HepG2 (cell line): ENCODE results near the gene SIRT1. TPM values are rescaled to one million over a fixed set of nuclear protein-coding genes. Genes with fewer than 3 reads are reported as not detected.

ENCODE experiments used
- AGO2 ChIP-seq: fragments of 200-400 bp; formaldehyde crosslinking; optimal IDR thresholded peaks from 2 replicates; pipeline ENCODE3; 2017; ENCODE audit warnings: mild to moderate bottlenecking, low read depth, low read length, moderate library complexity
- EZH2 ChIP-seq: conservative IDR thresholded peaks from 2 replicates; pipeline ENCODE4 v1.6.1; 2012; ENCODE audit warnings: mild to moderate bottlenecking, low read depth, low read length, moderate library complexity
- HHEX ChIP-seq: IDR thresholded peaks from 2 replicates; pipeline ENCODE4 v1.6.1; 2016; ENCODE audit warnings: control low read depth
- KMT2B ChIP-seq: IDR thresholded peaks from 2 replicates; pipeline ENCODE4 v1.6.1; 2016; ENCODE audit warnings: missing genetic modification reagents, missing compliant biosample characterization
- MEIS1 ChIP-seq: sonication (generic); formaldehyde crosslinking; IDR thresholded peaks from 2 replicates; pipeline ENCODE4 v1.9.0; 2021; ENCODE audit warnings: mild to moderate bottlenecking, missing genetic modification reagents, moderate library complexity, borderline replicate concordance
- NFAT5 ChIP-seq: sonication (generic); formaldehyde crosslinking; IDR thresholded peaks from 2 replicates; pipeline ENCODE4 v1.4.0; 2020; ENCODE audit warnings: missing genetic modification reagents
- POLR2AphosphoS2 ChIP-seq: IDR thresholded peaks from 2 replicates; pipeline ENCODE4 v1.6.1; 2011; ENCODE audit warnings: low read depth, low read length, improper control_type of control experiment
- RNF219 ChIP-seq: sonication (generic); formaldehyde crosslinking; IDR thresholded peaks from 2 replicates; pipeline ENCODE4 v1.5.0; 2020; ENCODE audit warnings: mild to moderate bottlenecking, missing genetic modification reagents
- RXRB ChIP-seq: IDR thresholded peaks from 2 replicates; pipeline ENCODE4 v1.6.1; 2016; ENCODE audit warnings: borderline replicate concordance, missing genetic modification reagents, missing compliant biosample characterization
- TARDBP ChIP-seq: sonication (generic); formaldehyde crosslinking; IDR thresholded peaks from 2 replicates; pipeline ENCODE4 v1.8.0; 2022; ENCODE audit warnings: mild to moderate bottlenecking, missing genetic modification reagents
- ZBTB43 ChIP-seq: sonication (generic); formaldehyde crosslinking; conservative IDR thresholded peaks from 2 replicates; pipeline ENCODE4 v1.4.0; 2020; ENCODE audit warnings: missing genetic modification reagents
- ZBTB44 ChIP-seq: sonication (generic); formaldehyde crosslinking; IDR thresholded peaks from 2 replicates; pipeline ENCODE4 v1.4.0; 2020; ENCODE audit warnings: missing genetic modification reagents
- ZGPAT ChIP-seq: IDR thresholded peaks from 2 replicates; pipeline ENCODE4 v1.6.1; 2016; ENCODE audit warnings: mild to moderate bottlenecking
- ZNF335 ChIP-seq: sonication (generic); formaldehyde crosslinking; IDR thresholded peaks from 2 replicates; pipeline ENCODE4 v1.4.0; 2020; ENCODE audit warnings: missing genetic modification reagents
- ZNF362 ChIP-seq: sonication (generic); formaldehyde crosslinking; IDR thresholded peaks from 2 replicates; pipeline ENCODE4 v1.4.0; 2020; ENCODE audit warnings: missing genetic modification reagents, mild to moderate bottlenecking, borderline replicate concordance
- polyA plus RNA-seq, 8 experiments: library from polyadenylated mRNA; depleted of rRNA in 3 of 8; stranded (reverse) in 7 of 8; unstranded in 1 of 8; fragments of >200 nt; fragmentation: Illumina TruSeq in 4 of 8; extraction: Trizol in 4 of 8; gene quantifications; 2 replicates each; pipeline versions ENCODE4 v1.2.1 to v1.2.3, GENCODE V29; 2011 to 2016; ENCODE audit warnings: low read depth in 4 of 8, missing spikeins in 1 of 8, mixed read lengths in 1 of 8; ENCODE audit not compliant: insufficient read depth in 1 of 8
- total RNA-seq, 5 experiments: library from RNA; depleted of rRNA; stranded (reverse); fragments of >200 nt; fragmentation: Illumina TruSeq; extraction: Trizol; gene quantifications; 2 replicates each; pipeline ENCODE4 v1.2.3, GENCODE V29; 2016; ENCODE audit warnings: low read depth in 1 of 5

The SIRT1 gene
- total and polyA plus RNA-seq, 2 of the 13 experiments (the other 11 are each of a cell fraction or from before 2014, with no cell fraction given), result 9.4 to 10.2 TPM

GRCh38 chr10:67837541-67838314, 46.7 kb upstream of the SIRT1 start, which contains the start of gene DNAJC12 (continued):
- TF ChIP-seq RNF219 (0 out of 2 replicates have a peak, but pooled peaks have one; percentile 43), RXRB (CRISPR knock-in tag) (peak; percentile 34; the same call in 1 of the 2 replicates), ZGPAT (CRISPR knock-in tag) (peak; percentile 39; the same call in 1 of the 2 replicates), HHEX (CRISPR knock-in tag) (no peak), POLR2AphosphoS2 (no peak), AGO2 (no peak), EZH2 (no peak), ZNF362 (no peak), KMT2B (CRISPR knock-in tag) (peak; percentile 29; the same call in 1 of the 2 replicates), ZBTB44 (CRISPR knock-in tag) (no peak), ZNF335 (0 out of 2 replicates have a peak, but pooled peaks have one; percentile 54), NFAT5 (CRISPR knock-in tag) (no peak), MEIS1 (CRISPR knock-in tag) (no peak), TARDBP (CRISPR knock-in tag) (no peak), ZBTB43 (no peak)
